Esophagus squamous epithelium (tissue), 4 donors: ENCODE measurements around the gene DUSP22.

ENCODE experiments used
- CTCF ChIP-seq, 6 experiments: fragments of 450-650 bp in 4 of 6; fragments of 200-600 bp in 2 of 6; sonication (generic) in 2 of 6; IDR thresholded peaks; one replicate each; pipeline ENCODE4 v1.5.1; 2016 to 2019; ENCODE audit warnings: antibody characterized with exemption in 6 of 6, mild to moderate bottlenecking in 4 of 6, moderate library complexity in 4 of 6
- POLR2A ChIP-seq, 4 donors: fragments of 450-650 bp; IDR thresholded peaks; one replicate each; pipeline ENCODE4 v1.6.1; 2017; ENCODE audit warnings: antibody characterized with exemption in 4 of 4, mild to moderate bottlenecking in 4 of 4, moderate library complexity in 3 of 4

- no peak for TF ChIP-seq CTCF (IDR thresholded peaks at IDR 0.05)
- TF ChIP-seq POLR2A (IDR thresholded peaks at IDR 0.05): no peak
These were observed 2.6 kb downstream of the DUSP22 start for GRCh38 chr6:294656-295565.
